C4-2B (cell line): Measurements from ENCODE around the gene SMCO3.

Source experiments
- ZFX ChIP-seq: fragments of 450-650 bp; IDR thresholded peaks from 2 replicates; pipeline ENCODE4 v1.6.1; 2017
- TF ChIP-seq, protein P1 (sequence below): fragments of 450-650 bp; conservative IDR thresholded peaks from 2 replicates; pipeline ENCODE4 v1.5.1; 2017; ENCODE audit warnings: mild to moderate bottlenecking

- TF ChIP-seq, protein P1, sequence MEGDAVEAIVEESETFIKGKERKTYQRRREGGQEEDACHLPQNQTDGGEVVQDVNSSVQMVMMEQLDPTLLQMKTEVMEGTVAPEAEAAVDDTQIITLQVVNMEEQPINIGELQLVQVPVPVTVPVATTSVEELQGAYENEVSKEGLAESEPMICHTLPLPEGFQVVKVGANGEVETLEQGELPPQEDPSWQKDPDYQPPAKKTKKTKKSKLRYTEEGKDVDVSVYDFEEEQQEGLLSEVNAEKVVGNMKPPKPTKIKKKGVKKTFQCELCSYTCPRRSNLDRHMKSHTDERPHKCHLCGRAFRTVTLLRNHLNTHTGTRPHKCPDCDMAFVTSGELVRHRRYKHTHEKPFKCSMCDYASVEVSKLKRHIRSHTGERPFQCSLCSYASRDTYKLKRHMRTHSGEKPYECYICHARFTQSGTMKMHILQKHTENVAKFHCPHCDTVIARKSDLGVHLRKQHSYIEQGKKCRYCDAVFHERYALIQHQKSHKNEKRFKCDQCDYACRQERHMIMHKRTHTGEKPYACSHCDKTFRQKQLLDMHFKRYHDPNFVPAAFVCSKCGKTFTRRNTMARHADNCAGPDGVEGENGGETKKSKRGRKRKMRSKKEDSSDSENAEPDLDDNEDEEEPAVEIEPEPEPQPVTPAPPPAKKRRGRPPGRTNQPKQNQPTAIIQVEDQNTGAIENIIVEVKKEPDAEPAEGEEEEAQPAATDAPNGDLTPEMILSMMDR: no peak
- no peak for TF ChIP-seq ZFX
Measured at GRCh38 chr12:14769466-14769968, 44.5 kb downstream of the SMCO3 start.
